CD8-positive, alpha-beta memory T cell (primary cell): Measurements from ENCODE around the gene SKI. TPM values are rescaled to one million over a fixed set of nuclear protein-coding genes. Genes with fewer than 3 reads are reported as not detected.

Experiments used
- CTCF ChIA-PET: fragments of 350-600 bp; sonication (Branson Sonifier 250); formaldehyde crosslinking; loops from one replicate; lab custom pipeline; 2021; ENCODE audit warnings: antibody characterized with exemption; lab: Charles Lee
- POLR2A ChIA-PET: fragments of 350-600 bp; sonication (Branson Sonifier 250); formaldehyde crosslinking; loops from one replicate; lab custom pipeline; 2021; ENCODE audit warnings: antibody characterized with exemption; lab: Charles Lee
- DNase-seq, 5 donors: peaks; one replicate each; pipeline versions ENCODE4 v3.0.0 to v3.0.0-alpha.2; 2020 to 2022; ENCODE audit warnings: mixed read lengths in 1 of 5
- H3K27ac ChIP-seq: one replicate; pipeline ENCODE4 v1.7.0; 2013; ENCODE audit warnings: low read depth, mild to moderate bottlenecking, low read length, moderate library complexity
- H3K27me3 ChIP-seq: 2 replicates; pipeline ENCODE4 v1.7.0; 2013; ENCODE audit warnings: low read length, mild to moderate bottlenecking; ENCODE audit not compliant: insufficient read depth, poor library complexity, severe bottlenecking
- H3K36me3 ChIP-seq: 2 replicates; pipeline ENCODE4 v1.7.0; 2013; ENCODE audit warnings: mild to moderate bottlenecking, low read length, moderate library complexity; ENCODE audit not compliant: insufficient read depth
- H3K4me1 ChIP-seq: 2 replicates; pipeline ENCODE4 v1.7.0; 2013; ENCODE audit warnings: mild to moderate bottlenecking, low read length, moderate library complexity; ENCODE audit not compliant: insufficient read depth
- H3K4me3 ChIP-seq: 2 replicates; pipeline ENCODE4 v1.7.0; 2013; ENCODE audit warnings: mild to moderate bottlenecking, low read length
- H3K9me3 ChIP-seq: 2 replicates; pipeline ENCODE4 v1.7.0; 2013; ENCODE audit warnings: mild to moderate bottlenecking, low read length
- H3K27ac Mint-ChIP-seq, 8 donors: one replicate each; pipeline ENCODE4 v1.8.0; 2020 to 2021; ENCODE audit warnings: mixed read lengths in 8 of 8, mild to moderate bottlenecking in 6 of 8, inconsistent platforms in 3 of 8, moderate library complexity in 3 of 8
- H3K27me3 Mint-ChIP-seq, 2 donors: one replicate each; pipeline ENCODE4 v1.8.0; 2020 to 2021; ENCODE audit warnings: mixed read lengths in 2 of 2, mild to moderate bottlenecking in 1 of 2, moderate library complexity in 1 of 2
- H3K36me3 Mint-ChIP-seq, 3 donors: one replicate each; pipeline ENCODE4 v1.8.0; 2020 to 2021; ENCODE audit warnings: mixed read lengths in 3 of 3, inconsistent platforms in 1 of 3, mild to moderate bottlenecking in 1 of 3
- H3K4me1 Mint-ChIP-seq, 3 donors: one replicate each; pipeline ENCODE4 v1.8.0; 2020 to 2021; ENCODE audit warnings: mixed read lengths in 3 of 3, inconsistent platforms in 1 of 3, mild to moderate bottlenecking in 1 of 3
- H3K4me3 Mint-ChIP-seq, 7 donors: one replicate each; pipeline ENCODE4 v1.8.0; 2020 to 2021; ENCODE audit warnings: mixed read lengths in 7 of 7, mild to moderate bottlenecking in 6 of 7, moderate library complexity in 4 of 7, inconsistent platforms in 2 of 7
- H3K9me3 Mint-ChIP-seq, 5 donors: one replicate each; pipeline ENCODE4 v1.8.0; 2020 to 2022; ENCODE audit warnings: mixed read lengths in 5 of 5, mild to moderate bottlenecking in 3 of 5, moderate library complexity in 2 of 5, inconsistent platforms in 1 of 5
- polyA plus RNA-seq: library from polyadenylated mRNA; unstranded; fragments of 300-500 nt; fragmentation: Illumina TruSeq; gene quantifications from one replicate; pipeline ENCODE4 v1.2.3, GENCODE V29; 2021
- total RNA-seq, 2 experiments: library from RNA; stranded (reverse); gene quantifications; one replicate each; pipeline ENCODE4 v1.2.3, GENCODE V29; 2021

Gene SKI
- total and polyA plus RNA-seq, 3 experiments from 2014 or later: 0.94 to 38.4 (median 35.9) TPM

GRCh38 chr1:2229037-2229864 lies 1.1 kb downstream of the SKI start:
- peaks cover 0 to 12% of the 10 kb centered on the region in 2 donors for H3K27me3 Mint-ChIP-seq
- ChIA-PET CTCF (interaction anchor here (0.8 to 4.7 kb wide), 11 partner anchors 23 to 186 kb away, joined by 3 to 23 read pairs (median 7); partner anchors contain the start of genes FAAP20, MORN1 and RER1), POLR2A (interaction anchor here (0.7 to 3.7 kb wide), 12 partner anchors 23 to 163 kb away, joined by 3 to 32 read pairs (median 6); partner anchors contain the start of genes FAAP20, MORN1 and RER1)
- Histone ChIP-seq H3K4me1 (peaks cover 43% of the 10 kb centered on the region), H3K9me3 (no peaks in the 10 kb centered on the region), H3K27me3 (no peaks in the 10 kb centered on the region), H3K4me3 (peak overlapping the region; percentile 91), H3K27ac (peak overlapping the region; percentile 80), H3K36me3 (no peaks in the 10 kb centered on the region)
- peaks cover 0 to 32% (median 1%) of the 10 kb centered on the region in 3 donors for H3K36me3 Mint-ChIP-seq
- peaks cover 0 to 2% (median 0%) of the 10 kb centered on the region in 5 donors for H3K9me3 Mint-ChIP-seq
- peaks cover 44 to 56% (median 49%) of the 10 kb centered on the region in 3 donors for H3K4me1 Mint-ChIP-seq
- peak in 3 of 5 donors; percentile 53 to 74 (median 59) for DNase-seq
- H3K27ac Mint-ChIP-seq: peak overlapping the region; percentile 92 to 100 (median 99)
- peak overlapping the region; percentile 91 to 99 (median 97) for H3K4me3 Mint-ChIP-seq

GRCh38 chr1:2229911-2230731 lies 2.0 kb downstream of the SKI start:
- POLR2A ChIA-PET: interaction anchor here (0.6 to 3.7 kb wide), 7 partner anchors 22 to 87 kb away, joined by 3 to 32 read pairs (median 10); partner anchors contain the start of gene FAAP20
- Mint-ChIP-seq H3K4me1 (peaks cover 51 to 63% (median 54%) of the 10 kb centered on the region in 3 donors), H3K4me3 (peak overlapping the region; percentile 91 to 99 (median 97)), H3K27me3 (peaks cover 0 to 12% of the 10 kb centered on the region in 2 donors), H3K27ac (peak overlapping the region; percentile 97 to 100 (median 99)), H3K9me3 (peaks cover 0 to 2% (median 0%) of the 10 kb centered on the region in 5 donors), H3K36me3 (peaks cover 0 to 37% (median 1%) of the 10 kb centered on the region in 3 donors)
- CTCF ChIA-PET: interaction anchor here (1.1 to 4.7 kb wide), 10 partner anchors 22 to 161 kb away, joined by 3 to 23 read pairs (median 8); partner anchors contain the start of genes FAAP20, MORN1 and RER1
- no peak for DNase-seq
- Histone ChIP-seq H3K36me3 (no peaks in the 10 kb centered on the region), H3K4me1 (peaks cover 52% of the 10 kb centered on the region), H3K27me3 (no peaks in the 10 kb centered on the region), H3K27ac (peak overlapping the region; percentile 80), H3K9me3 (no peaks in the 10 kb centered on the region), H3K4me3 (peak overlapping the region; percentile 91)

- Mint-ChIP-seq H3K36me3 (peaks cover 0 to 42% (median 1%) of the 10 kb centered on the region in 3 donors), H3K4me1 (peaks cover 59 to 71% (median 62%) of the 10 kb centered on the region in 3 donors), H3K27me3 (peaks cover 0 to 12% of the 10 kb centered on the region in 2 donors), H3K4me3 (peak overlapping the region; percentile 91 to 99 (median 97)), H3K27ac (peak overlapping the region; percentile 93 to 100 (median 99)), H3K9me3 (peaks cover 0 to 2% (median 0%) of the 10 kb centered on the region in 5 donors)
- no peaks in the 10 kb centered on the region for H3K36me3 ChIP-seq
- H3K27me3 ChIP-seq: no peaks in the 10 kb centered on the region
- no peaks in the 10 kb centered on the region for H3K9me3 ChIP-seq
- ChIA-PET POLR2A (interaction anchor here (0.6 to 3.7 kb wide), 5 partner anchors 24 to 88 kb away, joined by 3 to 32 read pairs (median 8); partner anchors contain the start of gene FAAP20), CTCF (interaction anchor here (1.1 to 4.7 kb wide), 8 partner anchors 21 to 88 kb away, joined by 3 to 23 read pairs (median 6); partner anchors contain the start of gene FAAP20)
- peak; percentile 65 to 87 (median 77) for DNase-seq
- H3K27ac ChIP-seq: peak overlapping the region; percentile 80
- peak overlapping the region; percentile 91 for H3K4me3 ChIP-seq
- peaks cover 60% of the 10 kb centered on the region for H3K4me1 ChIP-seq
Observed at GRCh38 chr1:2230781-2231531, 2.8 kb downstream of the SKI start.

GRCh38 chr1:2231532-2232254 lies 3.6 kb downstream of the SKI start:
- no peaks in the 10 kb centered on the region for H3K9me3 ChIP-seq
- H3K27ac Mint-ChIP-seq: peak overlapping the region; percentile 93 to 100 (median 99)
- H3K27me3 ChIP-seq: no peaks in the 10 kb centered on the region
- H3K9me3 Mint-ChIP-seq: peaks cover 0 to 2% (median 0%) of the 10 kb centered on the region in 5 donors
- peaks cover 0 to 42% (median 1%) of the 10 kb centered on the region in 3 donors for H3K36me3 Mint-ChIP-seq
- H3K36me3 ChIP-seq: no peaks in the 10 kb centered on the region
- DNase-seq: peak; percentile 63 to 85 (median 72)
- peaks cover 62 to 74% (median 66%) of the 10 kb centered on the region in 3 donors for H3K4me1 Mint-ChIP-seq
- peaks cover 0 to 11% of the 10 kb centered on the region in 2 donors for H3K27me3 Mint-ChIP-seq
- peak overlapping the region; percentile 91 for H3K4me3 ChIP-seq
- H3K4me1 ChIP-seq: peaks cover 68% of the 10 kb centered on the region
- H3K4me3 Mint-ChIP-seq: peak overlapping the region; percentile 91 to 99 (median 97)
- H3K27ac ChIP-seq: peak overlapping the region; percentile 80
- ChIA-PET POLR2A (interaction anchor here (0.6 to 3.7 kb wide), 5 partner anchors 19 to 84 kb away, joined by 3 to 32 read pairs (median 8); partner anchors contain the start of gene FAAP20), CTCF (interaction anchor here (0.7 to 4.7 kb wide), 8 partner anchors 9 to 150 kb away, joined by 3 to 22 read pairs (median 6); partner anchors contain the start of gene FAAP20)

GRCh38 chr1:2232255-2232915 lies 4.3 kb downstream of the SKI start:
- ChIA-PET POLR2A (interaction anchor here (0.6 to 3.7 kb wide), 6 partner anchors 18 to 83 kb away, joined by 3 to 32 read pairs (median 6); partner anchors contain the start of gene FAAP20), CTCF (interaction anchor here (0.7 to 4.7 kb wide), 9 partner anchors 8 to 149 kb away, joined by 3 to 22 read pairs (median 6); partner anchors contain the start of gene FAAP20)
- H3K27ac Mint-ChIP-seq: peak overlapping the region; percentile 93 to 100 (median 99)
- H3K36me3 ChIP-seq: no peaks in the 10 kb centered on the region
- H3K36me3 Mint-ChIP-seq: peaks cover 0 to 45% (median 1%) of the 10 kb centered on the region in 3 donors
- H3K27ac ChIP-seq: peak overlapping the region; percentile 57
- H3K9me3 ChIP-seq: no peaks in the 10 kb centered on the region
- peak overlapping the region; percentile 91 to 99 (median 97) for H3K4me3 Mint-ChIP-seq
- DNase-seq: no peak
- H3K27me3 ChIP-seq: no peaks in the 10 kb centered on the region
- H3K4me1 ChIP-seq: peaks cover 75% of the 10 kb centered on the region
- H3K4me3 ChIP-seq: peak overlapping the region; percentile 91
- H3K9me3 Mint-ChIP-seq: peaks cover 0 to 2% (median 0%) of the 10 kb centered on the region in 5 donors
- H3K27me3 Mint-ChIP-seq: peaks cover 0 to 11% of the 10 kb centered on the region in 2 donors
- peaks cover 68 to 81% (median 72%) of the 10 kb centered on the region in 3 donors for H3K4me1 Mint-ChIP-seq
